HG02642 (cell line): ENCODE measurements around the gene FAM234B.

Experiments used
- ATAC-seq: cut with Tn5 transposase; IDR thresholded peaks from one replicate; pipeline ENCODE4 v1.9.1; 2021; ENCODE audit warnings: mild to moderate bottlenecking; ENCODE audit not compliant: unreplicated experiment, poor library complexity

The FAM234B gene

GRCh38 chr12:13104409-13104808 is 60.2 kb downstream of the FAM234B start:
- no peak for ATAC-seq

GRCh38 chr12:13105781-13106180 is 61.6 kb downstream of the FAM234B start:
- ATAC-seq, result no peak

GRCh38 chr12:13106666-13107065 is 62.5 kb downstream of the FAM234B start:
- no peak for ATAC-seq

- no peak for ATAC-seq
These were observed 68.8 kb downstream of the FAM234B start for GRCh38 chr12:13112968-13113367.

GRCh38 chr12:13114251-13115052 is 70.3 kb downstream of the FAM234B start:
- no peak for ATAC-seq

- no peak for ATAC-seq
These were observed 72.1 kb downstream of the FAM234B start for GRCh38 chr12:13116259-13116658.

GRCh38 chr12:13117029-13117428 is 72.8 kb downstream of the FAM234B start:
- no peak for ATAC-seq

- ATAC-seq, result no peak
These were observed 75.6 kb downstream of the FAM234B start for GRCh38 chr12:13119826-13120225.

GRCh38 chr12:13120413-13120812 is 76.2 kb downstream of the FAM234B start:
- ATAC-seq, result no peak

GRCh38 chr12:13121568-13121967 is 77.4 kb downstream of the FAM234B start:
- no peak for ATAC-seq

- no peak for ATAC-seq
These were observed 80.7 kb downstream of the FAM234B start for GRCh38 chr12:13124656-13125505.

GRCh38 chr12:13125996-13126395 is 81.8 kb downstream of the FAM234B start:
- ATAC-seq, result no peak

- ATAC-seq, result no peak
These were observed 82.3 kb downstream of the FAM234B start for GRCh38 chr12:13126494-13126893.

GRCh38 chr12:13127444-13127843 is 83.3 kb downstream of the FAM234B start:
- ATAC-seq, result no peak

GRCh38 chr12:13128291-13128965 is 84.2 kb downstream of the FAM234B start:
- ATAC-seq, result no peak

GRCh38 chr12:13130981-13131380 is 86.8 kb downstream of the FAM234B start:
- ATAC-seq, result no peak
